GM13977 (cell line): ENCODE data around the gene ACOT11.

Source experiments
- DNase-seq: peaks from one replicate; pipeline ENCODE4 v3.0.0; 2012; ENCODE audit warnings: low spot score
- CTCF ChIP-seq: IDR thresholded peaks from 2 replicates; pipeline ENCODE4 v1.5.1; 2012; ENCODE audit warnings: mild to moderate bottlenecking, control low read depth; ENCODE audit not compliant: insufficient read depth; ENCODE audit errors: extremely low read depth, missing control alignments
- in situ Hi-C: fragments of 300-500 bp; cut with MboI; formaldehyde crosslinking; loops from one replicate; pipeline ENCODE4 v1.12.0; 2022; ENCODE audit warnings: low sequenced_read_pairs, low pct_unique_long_range_greater_than_20kb, mixed read lengths, inconsistent platforms; ENCODE audit not compliant: unreplicated experiment

Gene ACOT11

GRCh38 chr1:54547601-54548388 lies at the start of gene ACOT11:
TSS of gene ACOT11 (plus strand) at chr1:54548228. CDS start at chr1:54548310, 82 bp downstream.
- peak; percentile 11 for TF ChIP-seq CTCF
- in situ Hi-C loops: no loop called here
- DNase-seq: peak; percentile 13

- no peak for DNase-seq
- TF ChIP-seq CTCF: no peak
Observed at GRCh38 chr1:54498383-54499096, 49.5 kb upstream of the ACOT11 start.

DNA sequence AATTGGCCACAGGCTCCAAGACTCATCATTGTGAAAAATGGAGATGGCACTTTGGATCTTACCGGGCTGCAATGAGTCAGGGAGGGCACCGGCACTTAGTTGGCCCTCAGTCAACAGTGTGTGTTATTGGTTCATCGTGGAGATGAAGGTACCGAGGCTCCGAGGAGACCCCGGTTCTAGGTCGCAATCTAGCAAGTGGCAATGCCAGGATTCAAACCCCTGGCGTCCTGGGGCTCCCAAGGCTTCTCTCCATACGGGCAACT lies 49.0 kb upstream of the ACOT11 start:
- no peak for TF ChIP-seq CTCF
- in situ Hi-C loops: loop anchor here (25.0 kb wide), 1 partner anchor 387 kb away; no protein-coding TSS in a partner anchor

More at GRCh38 chr1:54498383-54499096, 49.5 kb upstream of the ACOT11 start:
- in situ Hi-C loops: loop anchor here (25.0 kb wide), 1 partner anchor 386 kb away; no protein-coding TSS in a partner anchor

DNA sequence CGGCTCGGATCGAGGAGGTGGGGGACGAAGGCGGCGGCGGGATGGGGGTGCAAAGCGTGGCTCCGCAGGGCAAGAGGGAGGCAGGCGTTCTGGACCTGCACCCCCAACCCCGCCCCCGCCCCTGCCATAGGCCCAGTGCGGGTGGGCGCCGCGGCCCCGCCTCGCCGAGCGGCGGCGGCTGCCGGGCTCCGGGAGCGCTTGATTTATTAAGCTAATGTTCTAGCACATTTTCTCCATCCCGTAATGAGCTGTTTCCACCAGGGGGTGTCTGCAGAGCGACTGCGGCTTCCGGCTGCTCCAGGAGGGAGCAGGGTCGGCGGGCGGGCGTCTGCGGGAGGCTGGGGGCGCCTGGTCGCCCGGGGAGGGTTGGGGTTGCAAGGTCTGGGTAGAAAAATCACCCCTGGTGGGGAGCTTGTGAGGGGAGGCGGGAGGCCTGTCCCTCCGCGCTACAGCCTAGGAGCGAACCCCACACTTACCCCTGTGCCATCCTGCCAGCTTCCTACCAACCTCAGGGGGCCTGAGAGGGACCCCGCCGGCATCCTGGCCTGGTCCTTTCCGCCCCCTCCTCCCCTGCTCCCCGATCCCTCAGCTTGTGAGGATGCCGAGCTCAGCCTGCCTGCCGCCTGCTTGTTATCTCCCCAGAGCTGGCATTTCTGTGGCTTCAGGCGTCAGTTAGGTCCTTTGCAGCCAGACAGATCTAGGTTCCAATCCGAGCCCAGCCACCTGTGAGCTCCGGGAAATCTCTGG lies 48.5 kb upstream of the ACOT11 start:
- peak; percentile 55 for DNase-seq

More for the DNA sequence above, 49.0 kb upstream of the ACOT11 start:
- no peak for DNase-seq

DNA sequence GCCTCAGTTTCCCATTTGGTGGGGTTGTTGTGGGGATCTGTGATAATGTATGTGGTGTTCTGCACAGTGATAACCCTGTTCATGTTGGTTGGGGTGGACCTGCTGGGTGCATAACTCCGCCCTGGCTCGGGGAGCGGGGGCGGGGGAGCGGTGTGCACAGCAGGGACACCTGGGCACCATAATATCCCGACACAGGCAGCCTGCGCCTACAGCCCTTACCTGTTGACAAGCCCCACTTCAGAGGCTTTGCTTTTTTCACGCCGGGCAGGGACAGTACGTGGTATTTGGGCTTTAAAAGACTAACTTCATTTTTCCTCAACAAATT lies 48.0 kb upstream of the ACOT11 start:
- in situ Hi-C loops: no loop called here
- no peak for TF ChIP-seq CTCF
- no peak for DNase-seq

More for the DNA sequence above, 48.5 kb upstream of the ACOT11 start:
- in situ Hi-C loops: loop anchor here (25.0 kb wide), 1 partner anchor 387 kb away; no protein-coding TSS in a partner anchor
- peak; percentile 24 for TF ChIP-seq CTCF

- no peak for DNase-seq
- in situ Hi-C loops: no loop called here
- TF ChIP-seq CTCF: no peak
Observed at GRCh38 chr1:54501849-54502248, 46.2 kb upstream of the ACOT11 start.
